HG03025 (cell line): ENCODE measurements around the gene TLR8.
"Not testable (repeated sequence)": the region's sequence is repeated elsewhere in the genome, so short reads cannot be mapped to it uniquely, and the experiment has no call there.

Experiments used
- ATAC-seq: cut with Tn5 transposase; IDR thresholded peaks from one replicate; pipeline ENCODE4 v1.9.1; 2021; ENCODE audit warnings: mild to moderate bottlenecking, moderate library complexity; ENCODE audit not compliant: unreplicated experiment, low FRiP score

Gene TLR8

GRCh38 chrX:12895866-12896265 is 10.6 kb upstream of the TLR8 start:
- ATAC-seq: no peak

GRCh38 chrX:12896935-12897334 is 9.5 kb upstream of the TLR8 start:
- no peak for ATAC-seq

DNA sequence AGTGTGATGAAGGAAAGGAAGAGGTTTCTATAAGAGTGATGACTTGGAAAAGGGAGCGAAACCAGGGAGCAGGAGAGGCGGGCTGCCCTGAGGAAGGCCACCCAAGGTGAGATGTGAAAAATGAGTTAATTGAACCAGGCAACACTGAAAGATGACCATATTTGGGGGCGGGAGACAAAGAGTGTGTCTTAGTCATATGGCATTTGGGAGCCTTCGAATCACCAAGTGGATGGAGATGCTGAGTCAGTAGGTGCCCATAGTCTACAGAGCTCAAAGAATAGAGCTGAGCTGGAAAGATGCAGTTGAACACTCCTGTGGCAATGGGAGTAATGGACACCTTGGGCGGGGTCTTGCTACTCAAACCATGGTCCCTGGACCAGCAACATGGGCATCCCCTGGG is 8.3 kb upstream of the TLR8 start:
- ATAC-seq: no peak

GRCh38 chrX:12899506-12899905 is 6.9 kb upstream of the TLR8 start:
- no peak for ATAC-seq

- ATAC-seq: no peak
Observed at GRCh38 chrX:12901486-12901885, 4.9 kb upstream of the TLR8 start.

GRCh38 chrX:12903646-12904045 is 2.8 kb upstream of the TLR8 start:
- no peak for ATAC-seq

DNA sequence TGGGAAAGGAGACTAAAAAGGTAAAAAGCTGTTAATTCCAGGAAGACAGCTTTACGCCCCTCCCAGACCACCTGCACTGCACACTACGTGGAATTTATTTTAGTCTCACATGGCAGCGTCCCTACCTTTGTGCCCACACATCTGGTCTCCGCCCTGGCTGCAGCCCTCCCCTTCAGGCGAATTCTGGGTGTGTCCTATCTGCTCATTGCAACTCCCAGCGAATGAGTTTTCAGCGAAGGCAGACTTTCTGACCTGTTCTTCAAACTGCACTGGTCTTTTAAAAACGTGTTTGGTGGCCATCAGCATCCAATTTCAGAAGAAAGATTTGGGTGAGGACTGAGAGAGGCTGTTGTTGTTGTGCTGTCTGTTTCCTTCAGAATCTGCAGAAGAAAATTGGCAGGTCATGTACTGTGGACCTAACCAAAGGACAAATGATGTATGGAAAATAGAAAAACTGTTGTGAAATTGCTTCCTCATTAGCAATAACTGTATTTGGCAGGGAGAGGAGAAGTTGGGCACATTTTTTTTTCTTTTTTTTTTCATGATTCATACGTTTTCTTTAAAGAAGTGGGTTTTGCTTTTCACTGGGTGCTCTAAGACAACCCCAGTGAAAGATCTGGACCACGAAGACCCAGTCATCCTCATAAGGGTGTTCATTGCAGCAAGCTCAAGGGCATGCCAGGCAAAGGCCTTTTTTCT is 4.2 kb downstream of the TLR8 start:
- no peak for ATAC-seq

DNA sequence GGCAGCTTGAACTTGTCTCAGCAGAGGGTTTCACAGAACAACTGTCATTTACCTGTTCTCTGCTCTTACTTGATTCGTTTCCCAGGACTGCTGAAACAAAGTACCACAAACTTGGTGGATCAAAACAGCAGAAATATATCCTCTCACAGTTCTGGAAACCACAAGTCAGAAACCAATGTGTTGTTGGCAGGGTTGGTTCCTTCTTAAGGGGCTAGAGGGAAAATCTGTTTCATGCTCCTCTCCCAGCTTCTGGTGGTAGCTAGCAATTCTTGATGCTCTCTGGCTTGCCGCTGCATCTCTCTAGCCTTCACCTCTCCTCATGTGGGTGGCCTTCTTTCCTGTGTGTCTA is 4.7 kb downstream of the TLR8 start:
- no peak for ATAC-seq

DNA sequence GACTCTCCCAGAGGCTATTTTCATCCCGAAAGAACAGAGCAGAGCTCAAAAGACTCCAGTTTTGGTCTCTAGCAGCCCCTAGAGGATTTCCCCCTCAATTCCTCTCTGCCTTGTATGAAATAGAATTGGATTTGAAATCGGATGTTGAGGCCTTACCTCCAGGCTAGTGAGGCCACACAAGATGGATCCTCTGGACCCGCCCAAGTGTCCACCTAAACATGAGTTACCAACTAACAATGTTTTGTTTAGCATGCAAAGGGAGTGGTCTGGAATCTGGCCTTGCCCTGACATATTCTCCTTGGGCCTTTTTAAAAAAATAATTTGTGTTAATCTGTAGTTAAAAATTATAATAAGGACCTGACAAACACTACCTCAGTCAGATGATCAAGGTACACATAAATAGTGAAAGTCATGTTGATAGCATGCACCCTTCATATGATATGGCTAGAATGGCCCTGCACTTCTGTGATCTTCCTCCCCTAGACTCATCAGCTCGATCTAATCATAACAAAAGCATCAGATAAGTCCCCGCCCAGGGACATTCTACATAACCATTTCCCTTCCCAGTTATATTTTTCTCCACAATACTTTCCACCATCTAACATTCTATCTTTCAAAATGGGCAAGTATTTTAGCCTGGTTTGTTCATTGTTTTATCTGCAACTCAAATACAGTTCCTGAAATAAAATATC is 6.5 kb downstream of the TLR8 start:
- no peak for ATAC-seq

DNA sequence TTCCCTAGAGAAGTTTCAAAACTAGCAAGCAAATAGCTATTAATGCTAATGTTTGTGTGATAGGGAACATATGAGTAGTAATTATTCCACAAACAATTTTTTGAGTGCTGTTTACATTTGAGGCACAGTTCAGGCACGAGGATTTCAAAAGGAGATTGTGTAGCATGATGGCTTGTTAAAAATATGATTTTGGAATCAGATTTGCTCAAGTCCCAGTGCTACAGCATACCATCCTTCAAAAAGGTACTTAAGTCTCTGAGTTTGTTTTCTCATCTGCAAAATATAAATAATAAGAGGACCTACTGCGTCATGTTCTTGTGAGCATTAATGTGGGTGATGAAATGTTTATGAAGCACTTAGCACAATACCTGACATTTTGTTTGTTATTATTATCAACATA is 11.3 kb downstream of the TLR8 start:
- no peak for ATAC-seq

DNA sequence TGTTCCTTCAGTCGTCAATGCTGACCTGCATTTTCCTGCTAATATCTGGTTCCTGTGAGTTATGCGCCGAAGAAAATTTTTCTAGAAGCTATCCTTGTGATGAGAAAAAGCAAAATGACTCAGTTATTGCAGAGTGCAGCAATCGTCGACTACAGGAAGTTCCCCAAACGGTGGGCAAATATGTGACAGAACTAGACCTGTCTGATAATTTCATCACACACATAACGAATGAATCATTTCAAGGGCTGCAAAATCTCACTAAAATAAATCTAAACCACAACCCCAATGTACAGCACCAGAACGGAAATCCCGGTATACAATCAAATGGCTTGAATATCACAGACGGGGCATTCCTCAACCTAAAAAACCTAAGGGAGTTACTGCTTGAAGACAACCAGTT is 12.6 kb downstream of the TLR8 start:
- ATAC-seq: no peak

- ATAC-seq: no peak
Observed at GRCh38 chrX:12919620-12920019, 13.2 kb downstream of the TLR8 start.

DNA sequence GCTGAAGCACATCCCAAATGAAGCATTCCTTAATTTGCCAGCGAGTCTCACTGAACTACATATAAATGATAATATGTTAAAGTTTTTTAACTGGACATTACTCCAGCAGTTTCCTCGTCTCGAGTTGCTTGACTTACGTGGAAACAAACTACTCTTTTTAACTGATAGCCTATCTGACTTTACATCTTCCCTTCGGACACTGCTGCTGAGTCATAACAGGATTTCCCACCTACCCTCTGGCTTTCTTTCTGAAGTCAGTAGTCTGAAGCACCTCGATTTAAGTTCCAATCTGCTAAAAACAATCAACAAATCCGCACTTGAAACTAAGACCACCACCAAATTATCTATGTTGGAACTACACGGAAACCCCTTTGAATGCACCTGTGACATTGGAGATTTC is 14.6 kb downstream of the TLR8 start:
- ATAC-seq: no peak

DNA sequence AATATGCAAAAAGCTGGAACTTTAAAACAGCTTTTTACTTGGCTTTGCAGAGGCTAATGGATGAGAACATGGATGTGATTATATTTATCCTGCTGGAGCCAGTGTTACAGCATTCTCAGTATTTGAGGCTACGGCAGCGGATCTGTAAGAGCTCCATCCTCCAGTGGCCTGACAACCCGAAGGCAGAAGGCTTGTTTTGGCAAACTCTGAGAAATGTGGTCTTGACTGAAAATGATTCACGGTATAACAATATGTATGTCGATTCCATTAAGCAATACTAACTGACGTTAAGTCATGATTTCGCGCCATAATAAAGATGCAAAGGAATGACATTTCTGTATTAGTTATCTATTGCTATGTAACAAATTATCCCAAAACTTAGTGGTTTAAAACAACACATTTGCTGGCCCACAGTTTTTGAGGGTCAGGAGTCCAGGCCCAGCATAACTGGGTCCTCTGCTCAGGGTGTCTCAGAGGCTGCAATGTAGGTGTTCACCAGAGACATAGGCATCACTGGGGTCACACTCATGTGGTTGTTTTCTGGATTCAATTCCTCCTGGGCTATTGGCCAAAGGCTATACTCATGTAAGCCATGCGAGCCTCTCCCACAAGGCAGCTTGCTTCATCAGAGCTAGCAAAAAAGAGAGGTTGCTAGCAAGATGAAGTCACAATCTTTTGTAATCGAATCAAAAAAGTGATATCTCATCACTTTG is 15.6 kb downstream of the TLR8 start:
- ATAC-seq: no peak

DNA sequence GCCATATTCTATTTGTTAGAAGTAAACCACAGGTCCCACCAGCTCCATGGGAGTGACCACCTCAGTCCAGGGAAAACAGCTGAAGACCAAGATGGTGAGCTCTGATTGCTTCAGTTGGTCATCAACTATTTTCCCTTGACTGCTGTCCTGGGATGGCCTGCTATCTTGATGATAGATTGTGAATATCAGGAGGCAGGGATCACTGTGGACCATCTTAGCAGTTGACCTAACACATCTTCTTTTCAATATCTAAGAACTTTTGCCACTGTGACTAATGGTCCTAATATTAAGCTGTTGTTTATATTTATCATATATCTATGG is 16.1 kb downstream of the TLR8 start:
- ATAC-seq: no peak

DNA sequence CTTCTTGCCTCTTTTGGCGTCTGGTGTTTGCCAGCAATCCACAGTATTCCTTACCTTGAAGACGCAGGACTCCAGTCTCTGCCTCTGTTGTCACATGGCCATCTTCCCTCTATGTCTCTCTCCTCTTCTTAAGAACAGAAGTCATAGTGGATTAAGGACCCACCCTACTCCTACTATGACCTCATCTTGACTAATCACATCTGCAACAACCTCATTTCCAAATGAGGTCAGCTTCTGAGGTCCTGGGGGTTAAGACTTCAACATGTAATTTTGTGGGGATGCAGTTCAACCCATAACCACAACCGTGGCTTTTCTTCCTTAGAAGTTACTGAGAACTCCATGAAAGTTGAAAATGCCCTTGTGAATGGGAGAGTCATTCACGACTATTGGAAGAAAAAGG is 23.3 kb downstream of the TLR8 start:
- no peak for ATAC-seq

- ATAC-seq: no peak
Observed at GRCh38 chrX:12930150-12930549, 23.7 kb downstream of the TLR8 start.

- ATAC-seq: no peak
Observed at GRCh38 chrX:12932244-12932643, 25.8 kb downstream of the TLR8 start.

DNA sequence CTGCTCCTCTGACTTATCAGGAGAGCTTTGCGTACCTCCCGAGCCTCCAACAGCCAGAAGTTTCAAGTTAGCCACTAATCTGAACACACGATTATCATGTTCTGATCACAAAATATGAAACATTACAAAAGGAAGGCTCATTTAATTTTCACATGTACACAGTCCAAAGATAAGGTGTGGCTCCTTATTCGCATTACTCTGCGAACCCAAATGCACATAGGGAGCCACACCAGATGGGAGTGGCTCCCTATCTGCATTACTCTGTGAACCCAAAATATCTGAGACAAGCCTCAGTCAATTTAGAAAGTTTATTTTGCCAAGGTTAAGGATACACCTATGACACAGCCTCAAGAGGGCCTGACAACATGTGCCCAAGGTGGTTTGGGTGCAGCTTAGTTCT is 28.4 kb downstream of the TLR8 start:
- no peak for ATAC-seq

GRCh38 chrX:12936947-12937346 is 30.5 kb downstream of the TLR8 start:
- no peak for ATAC-seq

DNA sequence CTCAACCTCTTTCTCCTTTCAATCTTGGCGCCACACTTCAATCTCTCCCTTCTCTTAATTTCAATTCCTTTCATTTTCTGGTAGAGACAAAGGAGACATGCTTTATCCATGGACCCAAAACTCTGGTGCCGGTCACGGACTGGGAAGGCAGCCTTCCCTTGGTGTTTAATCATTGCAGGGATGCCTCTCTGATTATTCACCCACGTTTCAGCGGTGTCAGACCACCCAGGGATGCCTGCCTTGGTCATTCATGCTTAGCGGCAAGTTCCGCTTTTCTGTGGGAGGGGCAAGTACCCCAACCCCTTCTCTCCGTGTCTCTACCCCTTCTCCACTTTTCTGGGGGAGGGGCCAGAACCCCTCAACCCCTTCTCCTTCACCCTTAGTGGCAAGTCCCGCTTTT is 34.1 kb downstream of the TLR8 start:
- ATAC-seq: not testable (repeated sequence)

- not testable (repeated sequence) for ATAC-seq
Observed at GRCh38 chrX:12943592-12943991, 37.2 kb downstream of the TLR8 start.
